Measurements from ENCODE around the gene TMEM54.

The TMEM54 gene

DNA sequence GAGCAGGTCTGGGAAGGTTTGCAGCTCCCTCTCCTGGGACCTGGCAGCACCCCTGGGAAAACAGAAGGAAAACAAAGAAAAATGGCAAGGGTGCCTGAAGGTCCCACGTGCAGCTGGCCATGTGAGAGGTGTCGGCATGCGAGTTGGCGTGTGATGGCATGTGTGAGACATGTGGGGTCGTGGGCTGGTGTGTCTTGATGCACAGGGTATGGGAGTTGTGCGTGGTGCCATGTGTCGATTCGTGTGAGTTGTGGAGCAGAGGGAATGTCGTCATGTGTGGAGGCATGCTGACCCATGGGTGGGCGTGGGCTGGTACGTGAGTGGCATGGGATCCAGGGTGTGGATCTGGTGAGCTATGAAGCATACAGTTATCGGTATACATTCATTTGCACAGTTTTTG, 13.6 kb downstream of the TMEM54 start:
- TF ChIP-seq, protein P1, sequence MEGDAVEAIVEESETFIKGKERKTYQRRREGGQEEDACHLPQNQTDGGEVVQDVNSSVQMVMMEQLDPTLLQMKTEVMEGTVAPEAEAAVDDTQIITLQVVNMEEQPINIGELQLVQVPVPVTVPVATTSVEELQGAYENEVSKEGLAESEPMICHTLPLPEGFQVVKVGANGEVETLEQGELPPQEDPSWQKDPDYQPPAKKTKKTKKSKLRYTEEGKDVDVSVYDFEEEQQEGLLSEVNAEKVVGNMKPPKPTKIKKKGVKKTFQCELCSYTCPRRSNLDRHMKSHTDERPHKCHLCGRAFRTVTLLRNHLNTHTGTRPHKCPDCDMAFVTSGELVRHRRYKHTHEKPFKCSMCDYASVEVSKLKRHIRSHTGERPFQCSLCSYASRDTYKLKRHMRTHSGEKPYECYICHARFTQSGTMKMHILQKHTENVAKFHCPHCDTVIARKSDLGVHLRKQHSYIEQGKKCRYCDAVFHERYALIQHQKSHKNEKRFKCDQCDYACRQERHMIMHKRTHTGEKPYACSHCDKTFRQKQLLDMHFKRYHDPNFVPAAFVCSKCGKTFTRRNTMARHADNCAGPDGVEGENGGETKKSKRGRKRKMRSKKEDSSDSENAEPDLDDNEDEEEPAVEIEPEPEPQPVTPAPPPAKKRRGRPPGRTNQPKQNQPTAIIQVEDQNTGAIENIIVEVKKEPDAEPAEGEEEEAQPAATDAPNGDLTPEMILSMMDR (conservative IDR thresholded peaks at IDR 0.05), result no peak
- no peak overlapping the region for H3K27ac ChIP-seq

- peak overlapping the region; percentile 7; the same call in 1 of the 2 replicates for H3K27ac ChIP-seq
- TF ChIP-seq, protein P1 (conservative IDR thresholded peaks at IDR 0.05), result peak; percentile 31
Observed at GRCh38 chr1:32886828-32887414, 14.3 kb downstream of the TMEM54 start.

DNA sequence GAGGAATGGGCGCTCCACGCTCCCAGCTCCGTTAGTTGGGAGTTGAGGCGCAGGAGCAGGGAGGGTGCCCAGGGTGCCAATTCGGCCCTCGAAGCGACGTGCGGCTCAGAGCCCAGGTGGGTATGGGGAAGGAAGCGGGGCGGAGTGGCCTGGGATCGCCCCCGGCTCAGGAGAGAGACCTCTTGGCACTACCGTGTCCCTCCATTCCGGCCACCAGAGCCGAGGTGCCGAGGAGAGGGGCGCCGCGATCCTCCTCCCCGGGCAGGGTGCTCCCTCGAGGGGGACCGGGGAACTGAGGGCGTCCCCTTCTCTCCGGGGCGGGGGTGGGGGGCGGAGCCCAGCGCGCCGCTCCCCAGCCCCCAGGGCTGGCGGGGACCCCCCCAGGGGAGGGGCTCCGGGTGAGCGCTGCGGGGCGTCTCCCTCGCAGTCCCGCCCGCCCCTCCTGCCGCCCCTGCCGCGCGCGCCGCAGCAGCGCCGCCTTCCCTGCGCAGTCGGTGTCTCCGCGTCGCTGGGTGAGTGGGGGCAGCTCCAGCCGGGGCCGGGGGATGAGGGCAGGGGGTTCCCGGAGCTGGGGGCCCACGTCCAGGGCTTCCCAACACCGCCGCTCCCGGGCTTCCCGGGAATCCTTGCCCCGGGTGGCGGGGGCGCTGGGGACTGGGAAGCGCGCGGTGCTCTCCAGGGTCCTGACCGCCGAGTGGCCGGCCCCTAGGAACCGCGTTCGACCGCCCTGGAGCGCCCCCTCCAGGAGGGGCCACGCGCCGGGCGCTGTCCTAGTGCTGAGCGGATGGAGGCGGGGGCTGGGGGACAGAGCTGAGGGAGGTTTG, 15.0 kb downstream of the TMEM54 start, which contains the start of gene HPCA:
TSS of gene HPCA (plus strand) at position 488 of the 824 bp plus-strand sequence. CDS start 2,408 bp downstream, outside the sequence.
- H3K27ac ChIP-seq, result peak within 1 kb of the TSS; percentile 7; the same call in 1 of the 2 replicates
- TF ChIP-seq, protein P1 (conservative IDR thresholded peaks at IDR 0.05), result peak; percentile 76

GRCh38 chr1:32885676-32886003, 15.5 kb downstream of the TMEM54 start:
- TF ChIP-seq, protein P1 (conservative IDR thresholded peaks at IDR 0.05), result no peak
- H3K27ac ChIP-seq, result no peak overlapping the region

DNA sequence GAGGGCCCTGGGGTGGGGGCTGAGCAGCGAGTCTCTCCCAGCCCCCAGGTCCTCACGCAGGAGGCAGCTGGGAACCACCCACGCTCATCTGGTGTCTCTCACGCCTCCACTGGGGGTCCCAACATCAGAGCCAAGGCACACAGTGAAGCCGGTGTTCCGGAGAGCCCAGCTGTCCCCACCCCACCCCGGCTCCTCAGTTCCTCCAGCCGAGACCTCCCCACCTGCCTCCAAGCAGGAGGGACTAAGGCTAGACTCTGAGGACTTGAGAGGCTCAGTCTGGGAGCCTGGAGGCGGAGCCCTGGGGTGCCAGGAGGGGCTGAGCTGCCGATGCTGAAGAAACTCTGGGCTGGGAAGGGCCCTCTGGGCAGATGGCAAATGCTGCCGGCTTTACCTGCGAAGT, 16.5 kb downstream of the TMEM54 start:
- H3K27ac ChIP-seq, result no peak overlapping the region
- TF ChIP-seq, protein P1 (conservative IDR thresholded peaks at IDR 0.05), result no peak

GRCh38 chr1:32884032-32884372, 17.2 kb downstream of the TMEM54 start:
- TF ChIP-seq, protein P1 (conservative IDR thresholded peaks at IDR 0.05), result no peak
- no peak overlapping the region for H3K27ac ChIP-seq

- TF ChIP-seq, protein P1 (conservative IDR thresholded peaks at IDR 0.05), result no peak
- no peak overlapping the region for H3K27ac ChIP-seq
Observed at GRCh38 chr1:32883338-32884031, 17.7 kb downstream of the TMEM54 start.
